H54 (cell line): ENCODE results near the gene AKAP12.

Experiments used
- DNase-seq: peaks from one replicate; pipeline ENCODE4 v3.0.0; 2011; ENCODE audit warnings: low spot score, mixed read lengths; ENCODE audit not compliant: insufficient read length
- FAIRE-seq: peaks from 3 replicates; lab custom pipeline; 2011; peaks lifted over from hg19 to GRCh38; lab: Jason Lieb, UNC
- POLR2A ChIP-seq: IDR thresholded peaks from 2 replicates; pipeline ENCODE4 v1.6.1; 2011; ENCODE audit warnings: low read depth, mild to moderate bottlenecking, low read length

The AKAP12 gene

GRCh38 chr6:151224076-151224475, 15.7 kb upstream of the AKAP12 start:
- TF ChIP-seq POLR2A = no peak
- FAIRE-seq (no peak), DNase-seq (no peak)

- no peak for DNase-seq
- TF ChIP-seq POLR2A = no peak
- FAIRE-seq = no peak
These were observed 13.8 kb upstream of the AKAP12 start for GRCh38 chr6:151225919-151226318.

GRCh38 chr6:151228788-151229400, 10.9 kb upstream of the AKAP12 start:
- DNase-seq = no peak
- no peak for FAIRE-seq
- TF ChIP-seq POLR2A = no peak

- DNase-seq = no peak
- TF ChIP-seq POLR2A = no peak
- FAIRE-seq = no peak
These were observed 10.1 kb upstream of the AKAP12 start for GRCh38 chr6:151229401-151230276.

GRCh38 chr6:151230277-151230577, 9.5 kb upstream of the AKAP12 start:
- FAIRE-seq (no peak), DNase-seq (no peak)
- no peak for TF ChIP-seq POLR2A

- FAIRE-seq = no peak
- no peak for DNase-seq
- TF ChIP-seq POLR2A = no peak
These were observed 6.9 kb upstream of the AKAP12 start for GRCh38 chr6:151232899-151233298.

GRCh38 chr6:151233731-151234130, 6.0 kb upstream of the AKAP12 start:
- no peak for TF ChIP-seq POLR2A
- DNase-seq (no peak), FAIRE-seq (no peak)

- no peak for DNase-seq
- no peak for FAIRE-seq
- TF ChIP-seq POLR2A = no peak
These were observed 2.9 kb upstream of the AKAP12 start for GRCh38 chr6:151236668-151237401.

GRCh38 chr6:151240036-151240685, 394 bp downstream of the AKAP12 start:
- peak; percentile 39; the same call in 1 of the 2 replicates for TF ChIP-seq POLR2A
- FAIRE-seq = no peak
- peak; percentile 43 for DNase-seq

GRCh38 chr6:151240791-151241642, 1.2 kb downstream of the AKAP12 start:
- FAIRE-seq (no peak), DNase-seq (peak; percentile 44)
- no peak for TF ChIP-seq POLR2A

- FAIRE-seq = no peak
- no peak for TF ChIP-seq POLR2A
These were observed 2.1 kb downstream of the AKAP12 start for GRCh38 chr6:151241853-151242252.

GRCh38 chr6:151242420-151242861, 2.7 kb downstream of the AKAP12 start:
- no peak for TF ChIP-seq POLR2A
- no peak for DNase-seq
- no peak for FAIRE-seq

More at GRCh38 chr6:151241853-151242252, 2.1 kb downstream of the AKAP12 start:
- DNase-seq = no peak

- FAIRE-seq = no peak
- TF ChIP-seq POLR2A = no peak
- DNase-seq = no peak
These were observed 3.7 kb downstream of the AKAP12 start for GRCh38 chr6:151243481-151243880.
